HS-27A (cell line): ENCODE results near the gene NAB2.
A peak's percentile ranks its signal among the peaks of the same experiment; 100 is the strongest.
"Not testable (repeated sequence)": the region's sequence is repeated elsewhere in the genome, so short reads cannot be mapped to it uniquely, and the experiment has no call there.

Source experiments
- DNase-seq: peaks from one replicate; pipeline ENCODE4 v3.0.0-alpha.2; 2012; ENCODE audit warnings: low read depth, missing footprints

NAB2 gene

DNA sequence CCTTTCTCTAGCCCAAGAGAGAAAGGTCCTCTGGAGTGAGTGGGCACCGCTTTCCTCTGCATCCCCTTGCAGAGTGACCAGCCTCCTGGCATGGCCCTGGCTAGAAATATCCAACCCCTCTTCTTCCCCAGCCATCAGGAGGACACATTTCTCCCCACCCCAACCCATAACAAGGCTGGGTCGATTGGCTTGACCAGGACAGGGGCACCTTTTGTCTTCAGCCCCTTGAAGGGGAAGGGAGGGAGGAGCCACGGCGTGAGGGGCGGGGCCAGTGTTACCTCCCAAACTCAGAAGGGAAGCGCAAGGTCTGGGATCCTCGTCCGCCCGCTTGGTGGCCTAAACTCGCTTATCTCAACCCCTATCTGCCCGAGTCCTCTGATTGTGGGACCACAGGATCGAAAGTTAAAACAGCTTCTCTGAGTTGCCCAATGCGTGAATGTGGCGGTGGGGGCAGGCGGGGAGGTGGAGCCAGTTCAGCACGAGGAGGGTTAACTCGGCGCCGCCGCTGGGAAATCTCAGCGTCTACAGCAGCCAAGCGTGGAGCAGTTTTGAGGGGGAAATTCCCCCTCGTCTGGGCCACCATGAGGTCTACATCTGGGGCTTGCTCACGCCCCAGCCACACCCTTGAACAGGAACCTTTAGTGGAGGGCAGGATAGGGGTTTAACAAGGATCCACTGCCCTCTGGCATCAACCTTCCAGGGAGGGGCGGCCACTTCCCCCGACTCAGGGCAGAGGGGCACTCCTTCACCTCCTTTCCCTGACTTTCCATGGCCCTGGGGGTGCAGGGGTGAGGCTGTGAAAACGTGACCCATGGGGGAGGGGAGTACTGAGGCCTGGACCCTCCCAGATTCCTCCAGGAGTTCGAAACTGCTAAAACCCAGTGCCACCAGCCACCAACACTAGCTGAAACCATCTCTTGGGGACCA lies 21.5 kb downstream of the NAB2 start:
- DNase-seq: peak; percentile 30

DNA sequence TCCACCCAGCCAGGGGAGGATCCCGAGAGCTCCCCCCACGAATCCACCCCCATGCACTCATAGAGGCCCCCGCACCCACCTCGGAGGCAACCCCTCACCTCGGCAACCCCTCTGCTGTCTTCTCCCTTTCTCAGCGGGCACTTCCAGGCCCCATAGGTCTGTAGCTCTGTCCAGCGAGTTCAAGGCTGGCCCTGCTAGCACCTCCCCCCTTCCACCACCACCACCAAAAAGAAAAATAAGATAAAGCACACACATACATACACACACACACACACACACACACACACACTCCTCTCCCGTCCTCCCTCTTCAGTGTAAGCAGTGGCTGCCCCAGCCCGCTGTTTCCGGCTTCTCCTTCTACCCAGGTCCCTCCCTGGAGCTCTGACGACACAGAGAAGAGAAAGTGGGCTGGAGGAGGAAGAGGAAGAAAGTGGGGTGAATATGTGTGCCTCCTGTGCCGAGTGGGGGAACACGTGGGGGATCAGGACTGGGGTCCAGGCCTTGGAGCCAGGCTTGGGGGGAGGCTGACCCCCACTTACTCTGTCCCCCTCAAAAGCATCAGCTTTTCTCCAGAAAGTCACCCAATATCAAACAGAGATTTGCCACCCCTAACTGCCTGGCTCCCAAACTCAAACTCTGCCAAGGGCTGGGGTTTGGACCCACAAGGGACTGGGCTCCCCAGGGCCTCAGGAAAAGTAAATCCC lies 22.3 kb downstream of the NAB2 start, which contains the start of gene STAT6:
TSS of gene STAT6 (minus strand) at position 332 of the 704 bp plus-strand sequence. CDS start 3,084 bp downstream, outside the sequence.
- DNase-seq: peak; percentile 51

DNA sequence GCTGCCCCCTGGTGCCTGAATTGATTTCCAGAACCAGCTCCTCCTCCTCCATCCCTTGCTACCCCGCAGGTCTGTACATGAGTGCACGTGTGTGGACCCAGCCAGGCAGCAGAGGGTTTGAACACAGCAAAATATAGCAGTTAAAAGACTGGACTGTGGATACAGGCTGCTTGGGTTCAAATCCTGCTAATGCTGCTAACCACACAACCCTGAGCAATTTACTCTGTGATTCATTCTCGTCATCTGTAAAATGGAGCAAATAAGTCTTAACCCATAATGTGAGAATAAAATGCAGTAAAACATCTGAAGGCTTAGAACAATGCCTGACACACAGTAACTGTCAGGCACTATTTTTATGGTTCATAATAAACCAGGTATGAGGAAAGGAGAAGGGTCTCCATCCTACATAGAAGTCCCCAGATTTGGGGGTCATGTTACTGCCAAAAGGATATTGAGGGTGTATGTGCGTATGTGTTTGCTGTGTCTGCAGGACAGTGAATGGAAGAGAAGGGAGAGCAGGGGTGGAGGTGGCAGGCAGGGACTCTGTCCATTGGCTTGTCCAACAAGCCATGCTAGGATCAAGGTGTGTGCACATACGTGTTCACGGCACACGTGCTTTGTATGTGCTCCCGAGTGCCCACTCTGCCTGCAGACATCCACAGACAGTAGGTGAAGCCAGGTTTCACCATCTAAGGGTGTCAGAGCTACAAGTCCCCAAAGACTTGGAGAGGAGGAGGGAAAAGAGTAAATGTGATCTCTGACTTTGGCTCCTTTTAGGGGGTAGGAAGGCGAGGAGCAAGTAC lies 23.8 kb downstream of the NAB2 start:
- DNase-seq: no peak

DNA sequence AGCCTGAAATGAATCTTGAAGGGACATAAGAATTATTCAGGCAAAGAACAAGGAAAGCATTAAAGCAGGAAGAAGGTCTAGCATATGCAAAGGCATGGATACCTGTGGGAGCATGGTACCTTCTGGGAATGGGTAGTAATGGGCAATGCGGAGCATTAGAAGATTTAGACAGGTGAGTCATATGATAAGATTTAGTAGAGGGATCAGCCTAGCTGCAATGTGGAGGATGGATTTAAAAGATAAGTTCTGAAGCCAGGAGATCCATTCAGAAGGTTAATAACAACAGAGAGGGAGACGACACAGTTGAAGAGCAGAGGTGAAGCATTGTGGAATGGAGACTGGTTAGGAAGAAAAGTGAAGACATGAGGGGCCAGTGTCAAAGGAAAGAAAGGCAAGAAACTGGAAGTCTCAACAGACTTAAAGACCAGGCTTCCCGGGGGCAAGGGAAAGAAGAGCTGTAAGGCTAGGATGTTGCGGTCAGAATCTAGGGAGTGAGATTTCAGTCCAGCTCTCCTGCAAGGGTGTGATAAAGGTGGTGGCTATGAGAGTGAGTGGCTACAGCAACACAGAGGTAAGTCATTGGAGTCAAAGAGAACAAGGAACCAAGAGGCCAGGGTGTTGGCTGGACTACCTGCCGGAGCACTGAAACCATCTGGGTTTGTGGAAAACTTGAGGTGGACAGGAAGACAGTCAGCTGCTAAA lies 27.8 kb downstream of the NAB2 start:
- no peak for DNase-seq

DNA sequence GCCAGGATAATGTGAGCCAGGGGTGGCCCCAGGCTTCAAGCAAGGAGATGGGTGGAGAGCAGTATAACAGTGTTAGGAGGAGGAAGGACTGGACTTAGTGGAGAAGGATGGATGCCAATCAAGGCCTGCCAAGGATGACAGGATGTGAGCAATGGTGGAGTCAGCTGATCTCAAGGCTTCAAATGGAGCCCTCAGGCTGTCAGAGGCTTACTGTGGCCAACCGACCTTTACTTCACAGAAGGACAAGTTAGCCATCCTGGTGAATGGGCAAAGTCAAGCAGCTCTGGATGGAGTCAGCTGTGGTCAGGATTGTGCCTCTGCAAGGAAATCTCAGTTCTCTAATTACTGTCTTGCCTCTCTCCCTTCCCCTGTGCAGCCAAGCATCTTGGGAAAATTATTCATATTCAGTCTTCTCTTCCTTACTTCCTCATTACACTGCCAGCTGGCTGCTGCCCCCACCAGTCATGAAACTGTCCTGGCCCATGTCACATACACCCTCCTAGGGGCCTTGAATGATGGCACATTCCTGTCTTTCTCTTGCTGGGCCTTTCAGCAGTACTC lies 29.9 kb downstream of the NAB2 start:
- no peak for DNase-seq

DNA sequence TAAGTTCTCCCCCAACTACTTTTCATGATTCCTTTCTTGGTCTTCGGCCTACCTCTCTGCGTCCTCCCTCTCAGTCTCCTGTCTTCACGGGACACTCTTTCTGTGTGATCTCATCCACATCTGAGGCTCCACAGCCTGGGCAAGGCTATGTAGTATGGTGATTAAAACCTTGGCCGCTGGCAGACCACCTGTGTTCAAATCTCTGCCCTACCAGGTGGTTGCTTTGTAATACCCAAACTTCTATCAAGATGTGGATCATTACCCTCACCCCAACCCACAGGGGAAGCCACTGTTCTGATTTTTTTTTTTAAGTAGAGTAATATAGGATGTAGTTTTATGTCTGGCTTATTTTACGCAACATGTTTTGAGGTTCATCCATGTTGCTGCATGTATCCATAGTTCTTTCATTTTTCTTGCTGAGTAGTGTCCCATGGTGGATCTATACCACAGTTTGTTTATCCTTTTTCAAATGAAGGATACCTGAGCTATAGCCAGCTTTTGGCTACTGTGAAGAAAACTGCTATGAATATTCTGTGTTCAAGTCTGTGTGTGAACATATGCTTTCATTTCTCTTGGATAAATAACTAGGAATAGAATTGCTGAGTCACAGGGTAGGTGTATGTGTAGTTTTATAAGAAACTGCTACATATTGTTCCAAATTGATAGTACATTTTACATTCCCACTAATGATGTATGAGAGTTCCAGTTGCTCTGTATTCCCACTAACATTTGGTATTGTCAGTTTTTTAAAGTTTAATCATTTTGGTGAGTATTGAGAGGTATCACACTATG lies 30.6 kb downstream of the NAB2 start:
- DNase-seq: no peak

DNA sequence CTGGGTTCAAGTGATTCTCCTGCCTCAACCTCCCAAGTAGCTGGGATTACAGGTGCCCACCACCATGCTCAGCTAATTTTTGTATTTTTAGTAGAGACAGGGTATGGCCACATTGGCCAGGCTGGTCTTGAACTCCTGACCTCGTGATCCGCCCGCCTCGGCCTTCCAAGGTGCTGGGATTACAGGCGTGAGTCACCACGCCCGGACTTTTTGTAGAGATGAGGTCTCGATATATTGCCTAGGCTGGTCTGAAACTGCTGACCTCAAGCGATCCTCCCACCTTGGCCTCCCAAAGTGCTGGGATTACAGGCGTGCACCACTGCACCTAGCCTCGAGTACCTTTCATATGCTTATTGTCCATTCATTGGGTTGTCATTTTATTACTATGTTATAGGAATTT lies 31.8 kb downstream of the NAB2 start:
- DNase-seq: not testable (repeated sequence)

DNA sequence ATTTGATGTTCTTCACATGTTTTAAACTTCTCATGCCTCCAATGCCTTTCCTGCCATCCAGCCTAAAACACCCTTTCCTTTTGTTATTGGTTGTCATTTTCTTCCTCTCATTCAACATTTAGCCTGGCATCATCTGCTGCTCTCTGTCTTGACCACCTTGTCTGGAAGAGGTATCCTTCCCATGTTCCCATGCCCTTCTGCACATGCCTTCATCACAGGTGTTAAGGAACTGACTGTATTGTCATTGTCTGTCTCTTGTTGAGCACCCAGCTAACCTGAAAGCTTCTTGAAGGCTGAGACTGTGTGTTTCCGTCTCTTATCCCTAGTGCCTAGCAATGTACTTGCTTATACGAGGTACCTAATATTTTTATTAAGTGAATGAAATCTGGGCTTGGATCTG lies 34.9 kb downstream of the NAB2 start:
- DNase-seq: no peak

DNA sequence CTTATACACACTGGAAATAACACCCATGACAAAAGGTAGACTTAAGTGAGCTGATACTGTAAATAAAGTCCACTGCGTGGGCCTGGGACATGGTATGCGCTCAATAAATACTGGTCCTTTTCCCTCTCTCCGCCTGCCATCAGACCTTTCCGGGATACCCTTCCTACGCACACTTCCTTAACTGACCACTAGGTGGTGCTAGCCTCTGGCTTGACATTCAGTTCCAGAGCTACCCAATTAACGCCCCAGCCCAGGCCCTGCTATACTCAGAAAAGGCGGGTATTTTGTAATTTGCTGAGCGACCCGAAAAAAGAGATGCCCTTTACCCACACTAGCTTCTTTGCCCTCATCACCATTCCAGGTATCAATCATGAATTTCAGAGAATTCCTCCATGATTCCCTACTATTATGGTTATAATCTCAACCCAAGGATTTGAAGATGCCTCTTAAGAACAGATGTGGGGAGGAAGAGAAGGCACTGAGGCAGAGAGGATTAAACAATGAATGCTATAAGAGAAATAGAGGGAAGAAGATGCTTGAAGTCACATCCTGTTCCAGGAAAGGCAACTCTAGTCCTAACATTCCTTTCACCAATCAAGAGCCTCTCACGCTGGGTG lies 35.5 kb downstream of the NAB2 start:
- no peak for DNase-seq

DNA sequence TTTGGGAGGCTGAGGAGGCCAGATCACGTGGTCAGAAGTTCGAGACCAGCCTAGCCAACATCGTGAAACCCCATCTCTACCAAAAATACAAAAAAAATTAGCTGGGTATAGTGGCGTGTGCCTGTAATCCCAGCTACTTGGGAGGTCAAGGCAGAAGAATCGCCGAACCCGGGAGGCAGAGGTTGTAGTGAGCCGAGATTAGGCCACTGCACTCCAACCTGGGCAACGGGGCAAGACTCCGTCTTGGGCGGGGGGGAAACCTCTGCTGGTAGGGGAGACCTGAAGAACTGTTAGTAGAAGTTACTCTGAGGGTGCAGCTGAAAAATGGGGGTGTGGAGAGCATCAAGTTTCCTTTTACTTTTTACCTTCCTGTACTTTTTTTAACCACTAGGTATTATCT lies 37.1 kb downstream of the NAB2 start:
- DNase-seq: no peak

DNA sequence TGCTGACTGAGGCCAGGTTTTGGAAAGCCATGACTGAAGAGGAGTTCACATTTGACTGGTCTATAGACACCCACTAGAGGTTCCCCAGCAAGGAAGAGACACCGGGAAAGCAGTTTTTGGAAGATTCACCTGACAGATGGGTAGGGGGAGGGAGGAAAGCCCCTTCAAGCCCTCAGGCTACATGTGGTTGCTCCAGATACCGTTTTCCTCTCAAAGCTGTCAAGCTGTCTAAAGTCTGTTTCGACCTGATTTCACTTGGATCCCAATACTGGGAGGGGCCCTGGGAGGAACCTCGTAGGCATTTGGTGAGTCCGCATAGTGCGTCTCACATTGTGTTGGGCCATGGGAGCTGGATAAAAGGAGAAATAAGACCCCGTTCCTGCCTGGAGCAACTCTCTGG lies 37.6 kb downstream of the NAB2 start:
- no peak for DNase-seq

DNA sequence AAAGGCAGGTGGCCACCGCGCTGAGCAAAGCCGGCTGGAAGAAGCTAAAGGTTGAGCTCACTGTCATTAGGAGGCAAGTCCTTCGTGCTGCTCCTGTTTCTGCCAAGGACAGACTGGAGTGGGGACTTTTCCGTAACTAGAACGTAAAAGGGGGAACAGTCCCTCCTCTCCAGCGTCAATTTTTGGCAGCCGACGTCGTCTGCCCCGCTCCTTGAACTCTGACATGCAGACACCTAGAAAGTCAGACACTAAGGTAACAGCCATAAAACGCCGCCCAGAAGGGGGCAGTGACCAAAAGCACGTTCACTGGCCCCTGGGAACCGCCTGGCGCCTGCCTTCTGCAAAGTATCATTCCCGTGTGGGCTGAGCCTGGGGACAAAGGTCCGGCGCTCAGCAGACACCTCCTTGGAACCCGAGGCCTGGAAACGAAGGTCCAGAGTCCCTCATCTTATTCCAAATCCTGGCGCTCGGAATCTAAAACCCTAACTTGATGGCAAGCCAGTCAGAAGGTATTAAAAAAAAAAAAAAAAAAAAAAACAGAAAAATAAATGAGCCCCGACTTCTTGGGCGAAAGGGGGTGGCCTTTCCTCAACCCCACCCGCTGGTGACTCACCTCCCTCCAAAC lies 38.3 kb downstream of the NAB2 start:
- DNase-seq: no peak

DNA sequence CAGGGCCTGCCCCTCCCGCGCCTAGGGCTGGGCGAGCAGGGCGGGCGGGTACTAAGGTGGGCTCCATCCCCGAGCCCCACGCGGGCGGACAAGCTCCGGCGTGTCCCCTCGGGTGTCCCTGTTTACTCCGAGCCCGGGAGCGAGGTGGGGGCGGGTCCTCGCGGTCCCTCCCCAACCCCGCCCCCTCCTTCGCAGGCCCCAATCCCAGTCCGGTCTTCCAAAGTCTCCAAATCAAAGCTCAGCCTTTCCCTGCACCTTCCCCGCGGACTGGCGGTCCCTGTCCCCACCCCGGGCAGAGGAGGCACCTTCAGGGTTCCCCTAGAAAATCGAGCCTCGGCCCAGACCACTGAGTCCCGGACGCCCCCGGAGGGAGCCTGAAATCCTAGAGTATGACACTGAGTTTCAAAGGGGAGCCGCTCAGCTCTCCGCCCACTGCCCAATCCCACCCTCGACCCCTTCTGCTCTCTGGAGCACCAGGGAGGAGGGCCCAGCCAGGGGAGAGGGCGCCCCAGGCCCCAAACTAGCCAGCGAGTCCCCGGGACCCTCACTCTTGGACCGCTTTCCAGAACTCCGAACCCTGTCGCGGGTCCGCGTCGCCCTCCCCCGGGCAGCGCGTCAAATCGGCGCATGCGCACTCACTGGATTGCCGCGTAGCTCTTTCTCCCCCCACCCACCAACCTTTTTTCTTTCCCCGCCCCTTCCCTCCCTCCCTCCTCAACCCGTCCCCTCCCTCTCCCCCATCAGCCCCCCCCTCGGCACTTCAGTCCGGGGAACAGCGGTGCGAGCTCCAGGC lies 39.0 kb downstream of the NAB2 start, which contains the start of gene LRP1:
TSS of gene LRP1 (plus strand) at position 758 of the 793 bp plus-strand sequence. CDS start 482 bp downstream, outside the sequence.
- DNase-seq: no peak

DNA sequence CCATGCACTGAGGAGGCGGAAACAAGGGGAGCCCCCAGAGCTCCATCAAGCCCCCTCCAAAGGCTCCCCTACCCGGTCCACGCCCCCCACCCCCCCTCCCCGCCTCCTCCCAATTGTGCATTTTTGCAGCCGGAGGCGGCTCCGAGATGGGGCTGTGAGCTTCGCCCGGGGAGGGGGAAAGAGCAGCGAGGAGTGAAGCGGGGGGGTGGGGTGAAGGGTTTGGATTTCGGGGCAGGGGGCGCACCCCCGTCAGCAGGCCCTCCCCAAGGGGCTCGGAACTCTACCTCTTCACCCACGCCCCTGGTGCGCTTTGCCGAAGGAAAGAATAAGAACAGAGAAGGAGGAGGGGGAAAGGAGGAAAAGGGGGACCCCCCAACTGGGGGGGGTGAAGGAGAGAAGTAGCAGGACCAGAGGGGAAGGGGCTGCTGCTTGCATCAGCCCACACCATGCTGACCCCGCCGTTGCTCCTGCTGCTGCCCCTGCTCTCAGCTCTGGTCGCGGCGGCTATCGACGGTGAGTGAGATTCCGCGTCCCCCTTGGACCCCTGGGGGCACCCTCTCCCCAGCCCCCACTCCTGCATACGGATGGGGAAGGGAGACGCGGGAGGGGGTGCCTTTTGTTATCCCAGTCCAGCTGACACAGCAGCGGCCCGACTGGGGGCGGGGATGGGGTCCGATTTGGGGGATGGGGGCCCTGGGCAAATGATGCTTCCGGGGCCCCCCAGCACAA lies 39.8 kb downstream of the NAB2 start:
- DNase-seq: no peak

DNA sequence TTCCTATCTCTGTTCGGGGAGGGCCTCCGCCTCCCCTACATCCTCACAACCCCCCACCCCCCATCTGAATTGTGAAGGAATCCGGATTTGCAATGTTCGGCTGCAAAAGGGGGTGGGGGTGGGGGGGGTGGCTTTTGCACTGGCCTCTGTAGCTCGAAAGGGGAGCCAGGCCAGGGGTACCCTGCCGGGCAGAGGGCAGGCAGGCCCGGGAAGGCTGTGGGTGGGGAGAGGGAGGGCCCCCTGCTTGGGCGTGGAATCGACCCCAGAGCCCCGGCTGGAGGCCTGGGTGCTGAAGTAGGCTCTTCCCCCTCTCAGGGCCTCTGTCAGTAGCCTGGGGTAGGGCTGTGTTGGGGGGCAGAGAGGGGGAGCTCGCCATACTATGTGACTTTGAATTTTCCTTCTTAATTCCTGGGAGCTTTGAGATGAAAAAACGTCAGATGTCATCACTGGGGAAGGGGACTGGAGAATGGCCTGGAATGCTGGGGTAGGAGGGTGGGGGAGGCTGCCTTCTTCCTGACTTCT lies 40.5 kb downstream of the NAB2 start:
- no peak for DNase-seq

DNA sequence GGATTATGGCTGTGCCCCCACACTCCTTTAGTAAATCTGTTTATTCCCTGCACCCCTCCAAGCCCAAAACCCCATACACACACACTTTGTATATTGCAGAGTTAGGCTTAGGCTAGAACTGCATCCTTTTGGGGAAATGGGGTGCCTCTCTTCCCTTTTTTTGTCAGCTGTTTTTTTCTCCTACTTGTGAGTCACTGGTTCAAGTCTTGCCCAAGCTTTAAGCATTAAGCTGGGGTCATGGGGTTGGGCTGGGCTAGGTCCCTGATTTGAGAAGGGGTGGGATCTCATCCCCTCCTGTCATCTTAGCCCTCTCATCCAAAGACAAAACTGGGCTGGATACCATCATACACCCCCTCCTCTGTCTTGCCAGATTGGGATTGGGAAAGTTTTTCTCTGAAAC lies 41.0 kb downstream of the NAB2 start:
- DNase-seq: no peak

DNA sequence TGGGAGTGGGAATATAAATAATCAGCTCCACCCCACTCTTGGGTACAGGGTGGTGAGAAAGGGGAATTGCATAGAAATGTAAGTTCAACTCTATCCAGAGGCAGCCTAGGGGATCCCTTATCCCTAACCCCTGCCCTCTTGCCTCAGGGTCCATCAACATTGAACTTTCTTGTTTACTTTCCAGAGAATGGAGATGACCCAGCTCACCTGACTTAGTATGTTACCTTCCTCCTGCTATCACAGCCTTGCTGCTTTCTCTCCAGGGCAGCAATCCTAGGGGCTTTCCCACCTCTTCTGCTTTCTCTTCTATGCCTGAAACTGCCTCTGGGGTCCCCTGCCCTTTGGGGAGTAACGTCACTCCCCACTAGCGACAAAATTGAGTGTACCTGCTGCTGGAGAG lies 42.0 kb downstream of the NAB2 start:
- DNase-seq: no peak
